ENCODE data around the gene PAWR. TPM values are rescaled to one million over a fixed set of nuclear protein-coding genes. Genes with fewer than 3 reads are reported as not detected.

The PAWR gene
- total and polyA plus RNA-seq, 2 of the 13 experiments (the other 11 are each of a cell fraction or from before 2014, with no cell fraction given): 29.1 to 36.1 TPM

- TF ChIP-seq GLMP (CRISPR knock-in tag; IDR thresholded peaks at IDR 0.05; ENCODE audit: borderline replicate concordance): no peak
- no peak for TF ChIP-seq MXD1 (CRISPR knock-in tag; IDR thresholded peaks at IDR 0.05)
- no peak for TF ChIP-seq ZNF552 (CRISPR knock-in tag; IDR thresholded peaks at IDR 0.05; ENCODE audit: borderline replicate concordance)
- no peak for TF ChIP-seq MXI1 (IDR thresholded peaks at IDR 0.05; ENCODE audit: borderline replicate concordance, low read depth, low read length)
- TF ChIP-seq EHMT2 (IDR thresholded peaks at IDR 0.05; ENCODE audit: borderline replicate concordance, low read depth, low read length): no peak
- TF ChIP-seq ZNF567 (CRISPR knock-in tag; IDR thresholded peaks at IDR 0.05; ENCODE audit: borderline replicate concordance): no peak
- peak; percentile 55; the same call in 1 of the 2 replicates for TF ChIP-seq SIX1 (CRISPR knock-in tag; IDR thresholded peaks at IDR 0.05; ENCODE audit: borderline replicate concordance)
- TF ChIP-seq ISX (CRISPR knock-in tag; conservative IDR thresholded peaks at IDR 0.05): no peak
- no peak for TF ChIP-seq HOXA9 (CRISPR knock-in tag; IDR thresholded peaks at IDR 0.05; ENCODE audit: borderline replicate concordance)
- TF ChIP-seq GPBP1L1 (CRISPR knock-in tag; IDR thresholded peaks at IDR 0.05): no peak
- no peak for TF ChIP-seq NKX3-1 (CRISPR knock-in tag; IDR thresholded peaks at IDR 0.05)
- TF ChIP-seq BHLHE40 (IDR thresholded peaks at IDR 0.05; ENCODE audit: low read length): no peak
- TF ChIP-seq ZSCAN31 (CRISPR knock-in tag; IDR thresholded peaks at IDR 0.05; ENCODE audit: low read depth): 0 out of 2 replicates have a peak, but pooled peaks have one; percentile 31
- 0 out of 2 replicates have a peak, but pooled peaks have one; percentile 29 for TF ChIP-seq TBX3 (IDR thresholded peaks at IDR 0.05; ENCODE audit: borderline replicate concordance)
- no peak for TF ChIP-seq RARG (CRISPR knock-in tag; IDR thresholded peaks at IDR 0.05; ENCODE audit: low read depth)
- TF ChIP-seq RBM39 (IDR thresholded peaks at IDR 0.05; ENCODE audit: low read depth, low read length, poor library complexity, severe bottlenecking): no peak
- TF ChIP-seq TCF7 (IDR thresholded peaks at IDR 0.05; ENCODE audit: low read depth): 0 out of 2 replicates have a peak, but pooled peaks have one; percentile 17
- no peak for TF ChIP-seq CBX5 (CRISPR knock-in tag; IDR thresholded peaks at IDR 0.05; ENCODE audit: borderline replicate concordance)
- TF ChIP-seq MLLT10 (CRISPR knock-in tag; IDR thresholded peaks at IDR 0.05): no peak
- no peak for TF ChIP-seq ARHGAP35 (CRISPR knock-in tag; IDR thresholded peaks at IDR 0.05; ENCODE audit: borderline replicate concordance)
- TF ChIP-seq ZNF230 (CRISPR knock-in tag; IDR thresholded peaks at IDR 0.05): no peak
- no peak for TF ChIP-seq ZNF543 (CRISPR knock-in tag; IDR thresholded peaks at IDR 0.05)
- no peak for TF ChIP-seq ZFP90 (CRISPR knock-in tag; IDR thresholded peaks at IDR 0.05; ENCODE audit: borderline replicate concordance)
- TF ChIP-seq THAP11 (CRISPR knock-in tag; IDR thresholded peaks at IDR 0.05): peak; percentile 56
- no peak for TF ChIP-seq SP4 (CRISPR knock-in tag; IDR thresholded peaks at IDR 0.05)
- TF ChIP-seq ZNF274 (CRISPR knock-in tag; IDR thresholded peaks at IDR 0.05): no peak
- TF ChIP-seq SP1 (IDR thresholded peaks at IDR 0.05): no peak
- no peak for TF ChIP-seq SP1 (CRISPR knock-in tag; IDR thresholded peaks at IDR 0.05)
- TF ChIP-seq ZNF547 (CRISPR knock-in tag; IDR thresholded peaks at IDR 0.05): no peak
These were observed 130.4 kb downstream of the PAWR start (continued) for GRCh38 chr12:79560225-79560889.
